Endothelial cell of umbilical vein (primary cell): Measurements from ENCODE around the gene EDNRB. TPM values are rescaled to one million over a fixed set of nuclear protein-coding genes. Genes with fewer than 3 reads are reported as not detected.

Experiments used
- Bru-seq: library from RNA; stranded (reverse); fragments of 400-500 nt; gene quantifications from one replicate; lab custom pipeline; 2021; lab: Mats Ljungman, UMichigan
- BruChase-seq, 2 experiments: library from RNA; stranded (reverse); fragments of 400-500 nt; gene quantifications; one replicate each; lab custom pipeline; 2021; lab: Mats Ljungman, UMichigan
- BruUV-seq: library from RNA; stranded (reverse); fragments of 400-500 nt; replicated peaks from 2 replicates; lab custom pipeline; 2021; lab: Mats Ljungman, UMichigan
- CTCF ChIA-PET: fragments of 300-600, 350-600 bp; sonication (Branson Sonifier 250); formaldehyde crosslinking; loops from one replicate; lab custom pipeline; 2021; ENCODE audit warnings: antibody characterized with exemption, inconsistent platforms; lab: Charles Lee
- POLR2A ChIA-PET: fragments of 300-600, 350-600 bp; sonication (Branson Sonifier 250); formaldehyde crosslinking; loops from one replicate; lab custom pipeline; 2021; ENCODE audit warnings: antibody characterized with exemption, inconsistent platforms; lab: Charles Lee
- DNase-seq: peaks from one replicate; pipeline ENCODE4 v3.0.0-alpha.2; 2011; ENCODE audit warnings: low read depth, low spot score
- FAIRE-seq: peaks from 2 replicates; lab custom pipeline; 2011; peaks lifted over from hg19 to GRCh38; lab: Jason Lieb, UNC
- H2AFZ ChIP-seq: 2 replicates; pipeline ENCODE4 v1.6.0; 2012; ENCODE audit warnings: low read depth, low read length, control low read depth, inconsistent platforms
- H3K27ac ChIP-seq: 2 replicates; pipeline ENCODE4 v1.5.1; 2011; ENCODE audit warnings: low read depth, mild to moderate bottlenecking, control low read depth, low read length, moderate library complexity; ENCODE audit not compliant: insufficient read depth
- H3K27me3 ChIP-seq, 2 experiments: 2 replicates each; pipeline versions ENCODE4 v1.6.0 to v1.6.1; 2011; ENCODE audit warnings: low read length in 2 of 2, mixed read lengths in 1 of 2; ENCODE audit not compliant: control insufficient read depth in 2 of 2, insufficient read depth in 2 of 2
- H3K36me3 ChIP-seq, 2 experiments: 2 replicates in 1 of 2; 3 replicates in 1 of 2; pipeline ENCODE4 v1.5.1; 2011; ENCODE audit warnings: low read length in 2 of 2, mild to moderate bottlenecking in 1 of 2, moderate library complexity in 1 of 2; ENCODE audit not compliant: control insufficient read depth in 2 of 2, insufficient read depth in 2 of 2; ENCODE audit errors: extremely low read depth in 1 of 2
- H3K4me1 ChIP-seq: 3 replicates; pipeline ENCODE4 v1.5.1; 2011; ENCODE audit warnings: mild to moderate bottlenecking, low read length; ENCODE audit not compliant: control insufficient read depth, insufficient read depth; ENCODE audit errors: extremely low read depth
- H3K4me2 ChIP-seq: 2 replicates; pipeline ENCODE4 v1.6.1; 2011; ENCODE audit warnings: low read length, control low read depth, mixed read lengths; ENCODE audit not compliant: insufficient read depth
- H3K4me3 ChIP-seq, 3 experiments: fragments of 200-600 bp in 1 of 3; sonication (generic), shearing (Covaris generic) in 1 of 3; replicated peaks in 1 of 3; 2 replicates each; pipeline ENCODE4 v1.5.1; 2011 to 2016; ENCODE audit warnings: control low read depth in 3 of 3, low read length in 3 of 3, mild to moderate bottlenecking in 2 of 3, inconsistent platforms in 1 of 3, low read depth in 1 of 3, moderate library complexity in 1 of 3; ENCODE audit not compliant: insufficient read depth in 1 of 3
- H3K79me2 ChIP-seq: 2 replicates; pipeline ENCODE4 v1.6.0; 2012; ENCODE audit warnings: low read length, inconsistent platforms; ENCODE audit not compliant: control insufficient read depth, insufficient read depth
- H3K9ac ChIP-seq: replicated peaks from 2 replicates; pipeline ENCODE3; 2011; ENCODE audit warnings: low read length, control low read depth; ENCODE audit not compliant: insufficient read depth; ENCODE audit errors: extremely low read depth
- H3K9me1 ChIP-seq: replicated peaks from 3 replicates; pipeline ENCODE4 v1.6.0; 2011; ENCODE audit warnings: mild to moderate bottlenecking, low read length; ENCODE audit not compliant: control insufficient read depth, insufficient read depth; ENCODE audit errors: extremely low read depth
- H3K9me3 ChIP-seq: replicated peaks from 2 replicates; pipeline ENCODE4 v1.5.1; 2012; ENCODE audit warnings: low read length, inconsistent platforms; ENCODE audit not compliant: control insufficient read depth, insufficient read depth
- H4K20me1 ChIP-seq: replicated peaks from 2 replicates; pipeline ENCODE3; 2011; ENCODE audit warnings: mild to moderate bottlenecking, low read length; ENCODE audit not compliant: control insufficient read depth, insufficient read depth; ENCODE audit errors: extremely low read depth
- CTCF ChIP-seq, 2 donors: IDR thresholded peaks; 1 replicate in 1 of 2; 2 replicates in 1 of 2; pipeline ENCODE4 v1.5.1; 2011; ENCODE audit warnings: low read length in 2 of 2, mild to moderate bottlenecking in 2 of 2, moderate library complexity in 2 of 2, control low read depth in 1 of 2, inconsistent platforms in 1 of 2, low read depth in 1 of 2; ENCODE audit not compliant: insufficient read depth in 1 of 2; ENCODE audit errors: extremely low read depth in 1 of 2
- EZH2 ChIP-seq: IDR thresholded peaks from 2 replicates; pipeline ENCODE4 v1.6.1; 2012; ENCODE audit warnings: borderline replicate concordance, low read depth, mild to moderate bottlenecking, moderate library complexity, low read length, inconsistent platforms; ENCODE audit not compliant: severe bottlenecking
- MAX ChIP-seq: IDR thresholded peaks from 2 replicates; pipeline ENCODE4 v1.6.1; 2011; ENCODE audit not compliant: insufficient read depth, insufficient read length
- MYC ChIP-seq: IDR thresholded peaks from one replicate; pipeline ENCODE4 v1.6.1; 2011; ENCODE audit warnings: mild to moderate bottlenecking, low read depth, low read length
- POLR2A ChIP-seq: IDR thresholded peaks from 2 replicates; pipeline ENCODE4 v1.6.1; 2012; ENCODE audit warnings: low read depth, mild to moderate bottlenecking, control low read depth, low read length
- POLR2AphosphoS5 ChIP-seq: IDR thresholded peaks from 2 replicates; pipeline ENCODE4 v1.6.1; 2012; ENCODE audit warnings: low read depth, mild to moderate bottlenecking, control low read depth, low read length, moderate library complexity; ENCODE audit not compliant: insufficient read depth
- dilution Hi-C: fragments of 300-500 bp; cut with MboI; formaldehyde crosslinking; loops from one replicate; pipeline ENCODE4 v1.15.0; 2019; ENCODE audit warnings: low sequenced_read_pairs; ENCODE audit not compliant: extremely low pct_ligation_motif_present
- intact Hi-C: fragments of 100-400 bp; cut with micrococcal nuclease; formaldehyde crosslinking; loops from one replicate; pipeline ENCODE4 v1.10.0; 2022
- long read RNA-seq: library from polyadenylated mRNA; stranded (forward); transcript quantifications from one replicate; pipeline ENCODE4 v2.0.0, GENCODE V29; 2021
- polyA minus RNA-seq, 3 experiments: library from RNA; depleted of rRNA, polyadenylated mRNA; stranded (reverse); fragments of >200 nt; gene quantifications; 1 replicate in 1 of 3; 2 replicates in 2 of 3; pipeline ENCODE4 v1.2.3, GENCODE V29; 2011
- polyA plus RNA-seq, 4 experiments: library from polyadenylated mRNA; depleted of rRNA in 3 of 4; stranded (reverse) in 3 of 4; unstranded in 1 of 4; fragments of >200 nt; gene quantifications; 2 replicates each; pipeline versions ENCODE4 v1.2.1 to v1.2.3, GENCODE V29; 2011 to 2012; ENCODE audit warnings: missing spikeins in 1 of 4
- total RNA-seq: library from RNA; stranded (reverse); gene quantifications from 2 replicates; pipeline ENCODE4 v1.2.3, GENCODE V29; 2021

EDNRB gene
- total RNA-seq = 2.3 and 2.6 TPM in 2 replicates
- 1.3 and 1.5 TPM in 2 replicates for polyA plus RNA-seq
- 0.90 and 1.0 TPM in 2 replicates for polyA plus RNA-seq (2011; cell fraction: cytosol; rRNA removed)
- polyA plus RNA-seq (2011; cell fraction: nucleus; rRNA removed) = 1.3 and 1.9 TPM in 2 replicates
- 0.25 and 1.4 TPM in 2 replicates for polyA plus RNA-seq (2012)
- polyA minus RNA-seq = 3.1 and 5.2 TPM in 2 replicates
- not detected for polyA minus RNA-seq (2011; cell fraction: cytosol; rRNA and poly(A)+ RNA removed)
- 5.3 and 7.4 TPM in 2 replicates for polyA minus RNA-seq (2011; cell fraction: nucleus; rRNA and poly(A)+ RNA removed)
- Bru-seq, nascent RNA = percentile 31 among the genes with signal in this experiment
- percentile 29 among the genes with signal in this experiment for BruChase-seq, experiment 1, labeled RNA remaining after a 6-hour chase
- percentile 21 among the genes with signal in this experiment for BruChase-seq, experiment 2, labeled RNA remaining after a 2-hour chase
- long read RNA-seq, full-length matches to known transcripts = 5 of 5 reads
- long read RNA-seq, partial matches to known transcripts = 0 of 5 reads
- long read RNA-seq, other reads (novel, unspliced or antisense) = 0 of 5 reads

GRCh38 chr13:77918391-77919245 is at the start of gene EDNRB:
Gene EDNRB (minus strand): TSS chr13:77918831. CDS start chr13:77918573, 258 bp downstream.
- peak within 1 kb of the TSS; percentile 94 for H2AFZ ChIP-seq
- no peaks in the 10 kb centered on the region for H3K9me1 ChIP-seq
- H3K4me1 ChIP-seq = peaks cover 10% of the 10 kb centered on the region
- no peaks in the 10 kb centered on the region for H3K36me3 ChIP-seq
- H4K20me1 ChIP-seq = no peaks in the 10 kb centered on the region
- peak; percentile 66 for DNase-seq
- H3K27ac ChIP-seq = no peak within 1 kb of the TSS
- no peaks in the 10 kb centered on the region for H3K79me2 ChIP-seq
- TSS peak; percentile 27 for BruUV-seq
- ChIA-PET POLR2A (interaction anchor here (0.5 to 0.9 kb wide), 2 partner anchors 11 to 27 kb away, joined by 3 read pairs; no protein-coding TSS in a partner anchor), CTCF (interaction anchor here (0.5 to 4.1 kb wide), 18 partner anchors 10 to 325 kb away, joined by 3 to 60 read pairs (median 5); no protein-coding TSS in a partner anchor)
- H3K9me3 ChIP-seq = no peaks in the 10 kb centered on the region
- intact Hi-C loops = loop anchor here (1.0 to 5.0 kb wide), 7 partner anchors 11 to 221 kb away; partner anchors contain the start of gene SLAIN1
- H3K4me3 ChIP-seq = peak within 1 kb of the TSS; percentile 67 to 71 (median 67)
- peak; percentile 28 for FAIRE-seq
- peak within 1 kb of the TSS; percentile 53 for H3K9ac ChIP-seq
- TF ChIP-seq MAX = no peak
- no peak for TF ChIP-seq MYC
- peak; percentile 5 to 30 for TF ChIP-seq CTCF (IDR thresholded peaks at IDR 0.05; ENCODE audit: extremely low read depth in 1 of 2, insufficient read depth in 1 of 2, low read depth in 1 of 2, low read length in 2 of 2)
- TF ChIP-seq POLR2A = no peak
- no peak for TF ChIP-seq EZH2
- no peak for TF ChIP-seq POLR2AphosphoS5
- H3K4me2 ChIP-seq = peak within 1 kb of the TSS; percentile 87
- dilution Hi-C loops = no loop called here
- no peaks in the 10 kb centered on the region for H3K27me3 ChIP-seq
